ENCODE data around the gene AGAP5. TPM values are rescaled to one million over a fixed set of nuclear protein-coding genes. Genes with fewer than 3 reads are reported as not detected.
A peak's percentile ranks its signal among the peaks of the same experiment; 100 is the strongest.

Gene AGAP5
- total RNA-seq, 5 donors from 2014 or later (not counting 1 experiment from before 2014, with no cell fraction given), result 11.6 to 17.0 (median 14.7) TPM

GRCh38 chr10:73653195-73653594 lies 44.7 kb downstream of the AGAP5 start:
- Histone ChIP-seq H3K4me3 (ENCODE audit: control insufficient read depth in 1 of 2, extremely low read depth in 1 of 2, low read length in 1 of 2) (no peak overlapping the region), H3K27me3 (replicated peaks in 1 of 2; ENCODE audit: control insufficient read depth in 2 of 2, extremely low read depth in 1 of 2, insufficient read depth in 2 of 2, low read length in 1 of 2) (peaks cover 0 to 11% of the 10 kb centered on the region in 2 experiments), H3K9me3 (no peaks in the 10 kb centered on the region), H3K36me3 (ENCODE audit: control insufficient read depth in 2 of 2, extremely low read depth in 1 of 2, insufficient read depth in 1 of 2, low read length in 1 of 2) (no peaks in the 10 kb centered on the region), H3K4me1 (ENCODE audit: control insufficient read depth in 1 of 2, extremely low read depth in 1 of 2, insufficient read depth in 2 of 2, low read length in 2 of 2) (peaks cover 0 to 4% of the 10 kb centered on the region in 2 experiments), H3K27ac (ENCODE audit: low read length) (no peak overlapping the region)
- DNase-seq (no peak), ATAC-seq (replicated peaks in 1 of 4) (peak in 1 of 4 experiments; percentile 9)
- Mint-ChIP-seq H3K4me3 (no peak overlapping the region), H3K36me3 (no peaks in the 10 kb centered on the region), H3K9me3 (no peaks in the 10 kb centered on the region), H3K4me1 (peaks cover 0 to 5% (median 2%) of the 10 kb centered on the region in 3 donors), H3K27ac (no peak overlapping the region), H3K27me3 (peaks cover 0 to 8% of the 10 kb centered on the region in 2 donors)
- ChIA-PET CTCF (interaction anchor here in 1 of 2 donors (1.0 to 1.4 kb wide), 2 partner anchors 10 to 124 kb away, joined by 3 read pairs; no protein-coding TSS in a partner anchor), POLR2A (no interaction called here)
- 91% methylated on average over 11 of the region's 11 CpGs for WGBS (ENCODE audit: insufficient coverage)

- CTCF ChIA-PET, result interaction anchor here in 1 of 2 donors (0.5 to 0.7 kb wide), 2 partner anchors 113 to 1461 kb away, joined by 3 to 4 read pairs; partner anchors contain the start of gene SAMD8
- H3K36me3 Mint-ChIP-seq, result no peaks in the 10 kb centered on the region
- Histone ChIP-seq H3K27ac (ENCODE audit: low read length) (no peak overlapping the region), H3K4me1 (ENCODE audit: control insufficient read depth in 1 of 2, extremely low read depth in 1 of 2, insufficient read depth in 2 of 2, low read length in 2 of 2) (peaks cover 0 to 16% of the 10 kb centered on the region in 2 experiments), H3K27me3 (replicated peaks in 1 of 2; ENCODE audit: control insufficient read depth in 2 of 2, extremely low read depth in 1 of 2, insufficient read depth in 2 of 2, low read length in 1 of 2) (peaks cover 0 to 27% of the 10 kb centered on the region in 2 experiments), H3K9me3 (no peaks in the 10 kb centered on the region), H3K4me3 (ENCODE audit: control insufficient read depth in 1 of 2, extremely low read depth in 1 of 2, low read length in 1 of 2) (no peak overlapping the region), H3K36me3 (ENCODE audit: control insufficient read depth in 2 of 2, extremely low read depth in 1 of 2, insufficient read depth in 1 of 2, low read length in 1 of 2) (no peaks in the 10 kb centered on the region)
- POLR2A ChIA-PET, result no interaction called here
- no peaks in the 10 kb centered on the region for H3K9me3 Mint-ChIP-seq
- no peak overlapping the region for H3K4me3 Mint-ChIP-seq
- no peak for DNase-seq
- no peak overlapping the region for H3K27ac Mint-ChIP-seq
- H3K27me3 Mint-ChIP-seq, result peaks cover 4 to 8% of the 10 kb centered on the region in 2 donors
- 76% methylated on average over 2 of the region's 5 CpGs for WGBS (ENCODE audit: insufficient coverage)
- ATAC-seq (replicated peaks in 1 of 4), result no peak
- H3K4me1 Mint-ChIP-seq, result peaks cover 0 to 5% (median 2%) of the 10 kb centered on the region in 3 donors
Measured at GRCh38 chr10:73650537-73651331, 47.2 kb downstream of the AGAP5 start.

GRCh38 chr10:73649876-73650536 lies 47.9 kb downstream of the AGAP5 start:
- peaks cover 0 to 16% of the 10 kb centered on the region in 2 experiments for H3K4me1 ChIP-seq (ENCODE audit: control insufficient read depth in 1 of 2, extremely low read depth in 1 of 2, insufficient read depth in 2 of 2, low read length in 2 of 2)
- Mint-ChIP-seq H3K27me3 (peaks cover 4 to 8% of the 10 kb centered on the region in 2 donors), H3K4me3 (no peak overlapping the region), H3K27ac (no peak overlapping the region), H3K36me3 (no peaks in the 10 kb centered on the region), H3K9me3 (no peaks in the 10 kb centered on the region), H3K4me1 (peaks cover 0 to 5% (median 0%) of the 10 kb centered on the region in 3 donors)
- peaks cover 0 to 27% of the 10 kb centered on the region in 2 experiments for H3K27me3 ChIP-seq (replicated peaks in 1 of 2; ENCODE audit: control insufficient read depth in 2 of 2, extremely low read depth in 1 of 2, insufficient read depth in 2 of 2, low read length in 1 of 2)
- POLR2A ChIA-PET, result no interaction called here
- DNase-seq (no peak), ATAC-seq (replicated peaks in 1 of 4) (no peak)
- no peak overlapping the region for H3K4me3 ChIP-seq (ENCODE audit: control insufficient read depth in 1 of 2, extremely low read depth in 1 of 2, low read length in 1 of 2)
- 100% methylated on average over 1 of the region's 6 CpGs for WGBS (ENCODE audit: insufficient coverage)
- CTCF ChIA-PET, result interaction anchor here (0.5 to 1.0 kb wide), 3 partner anchors 10 to 1462 kb away, joined by 3 to 4 read pairs (median 3); partner anchors contain the start of gene SAMD8 (in 1 of the 2)
- no peak overlapping the region for H3K27ac ChIP-seq (ENCODE audit: low read length)
- H3K36me3 ChIP-seq (ENCODE audit: control insufficient read depth in 2 of 2, extremely low read depth in 1 of 2, insufficient read depth in 1 of 2, low read length in 1 of 2), result no peaks in the 10 kb centered on the region
- no peaks in the 10 kb centered on the region for H3K9me3 ChIP-seq

- no peaks in the 10 kb centered on the region for H3K36me3 ChIP-seq (ENCODE audit: control insufficient read depth in 2 of 2, extremely low read depth in 1 of 2, insufficient read depth in 1 of 2, low read length in 1 of 2)
- CTCF ChIA-PET, result interaction anchor here (0.5 to 1.0 kb wide), 3 partner anchors 9 to 402 kb away, joined by 3 read pairs; no protein-coding TSS in a partner anchor
- H3K4me3 Mint-ChIP-seq, result peak overlapping the region; percentile 32 to 80 (median 46)
- DNase-seq (no peak), ATAC-seq (replicated peaks in 1 of 4) (no peak)
- peaks cover 0 to 16% of the 10 kb centered on the region in 2 experiments for H3K4me1 ChIP-seq (ENCODE audit: control insufficient read depth in 1 of 2, extremely low read depth in 1 of 2, insufficient read depth in 2 of 2, low read length in 2 of 2)
- H3K9me3 ChIP-seq, result no peaks in the 10 kb centered on the region
- POLR2A ChIA-PET, result interaction anchor here in 1 of 2 donors (0.5 kb wide), 1 partner anchor 75 kb away, joined by 8 read pairs; no protein-coding TSS in a partner anchor
- H3K9me3 Mint-ChIP-seq, result no peaks in the 10 kb centered on the region
- peaks cover 4 to 8% of the 10 kb centered on the region in 2 donors for H3K27me3 Mint-ChIP-seq
- H3K36me3 Mint-ChIP-seq, result no peaks in the 10 kb centered on the region
- H3K4me3 ChIP-seq (ENCODE audit: control insufficient read depth in 1 of 2, extremely low read depth in 1 of 2, low read length in 1 of 2), result no peak overlapping the region
- peaks cover 0 to 27% of the 10 kb centered on the region in 2 experiments for H3K27me3 ChIP-seq (replicated peaks in 1 of 2; ENCODE audit: control insufficient read depth in 2 of 2, extremely low read depth in 1 of 2, insufficient read depth in 2 of 2, low read length in 1 of 2)
- 82% methylated on average over 1 of the region's 4 CpGs for WGBS (ENCODE audit: insufficient coverage)
- no peak overlapping the region for H3K27ac Mint-ChIP-seq
- no peak overlapping the region for H3K27ac ChIP-seq (ENCODE audit: low read length)
- peaks cover 1 to 10% (median 1%) of the 10 kb centered on the region in 3 donors for H3K4me1 Mint-ChIP-seq
Measured at GRCh38 chr10:73648975-73649829, 48.7 kb downstream of the AGAP5 start.

- DNase-seq (no peak), ATAC-seq (replicated peaks in 1 of 4) (peak in 2 of 4 experiments; percentile 21 to 22)
- H3K27ac Mint-ChIP-seq, result no peak overlapping the region
- peak overlapping the region; percentile 62 to 80 (median 66) for H3K4me3 Mint-ChIP-seq
- Histone ChIP-seq H3K4me1 (ENCODE audit: control insufficient read depth in 1 of 2, extremely low read depth in 1 of 2, insufficient read depth in 2 of 2, low read length in 2 of 2) (peaks cover 0 to 19% of the 10 kb centered on the region in 2 experiments), H3K27me3 (replicated peaks in 1 of 2; ENCODE audit: control insufficient read depth in 2 of 2, extremely low read depth in 1 of 2, insufficient read depth in 2 of 2, low read length in 1 of 2) (peaks cover 0 to 29% of the 10 kb centered on the region in 2 experiments), H3K4me3 (ENCODE audit: control insufficient read depth in 1 of 2, extremely low read depth in 1 of 2, low read length in 1 of 2) (peak overlapping the region; percentile 46 to 74), H3K27ac (ENCODE audit: low read length) (no peak overlapping the region), H3K9me3 (no peaks in the 10 kb centered on the region), H3K36me3 (ENCODE audit: control insufficient read depth in 2 of 2, extremely low read depth in 1 of 2, insufficient read depth in 1 of 2, low read length in 1 of 2) (no peaks in the 10 kb centered on the region)
- POLR2A ChIA-PET, result interaction anchor here (0.5 to 0.8 kb wide), 2 partner anchors 76 to 78 kb away, joined by 8 to 9 read pairs; no protein-coding TSS in a partner anchor
- no peaks in the 10 kb centered on the region for H3K9me3 Mint-ChIP-seq
- no peaks in the 10 kb centered on the region for H3K36me3 Mint-ChIP-seq
- H3K4me1 Mint-ChIP-seq, result peaks cover 4 to 10% (median 4%) of the 10 kb centered on the region in 3 donors
- WGBS (ENCODE audit: insufficient coverage), result 42% methylated on average over 29 of the region's 35 CpGs
- CTCF ChIA-PET, result interaction anchor here in 1 of 2 donors (0.6 kb wide), 2 partner anchors 151 to 1620 kb away, joined by 7 to 9 read pairs; no protein-coding TSS in a partner anchor
- peaks cover 4 to 6% of the 10 kb centered on the region in 2 donors for H3K27me3 Mint-ChIP-seq
Measured at GRCh38 chr10:73647875-73648651, 49.8 kb downstream of the AGAP5 start.

All from T-cell (primary cell).